Body of pancreas (tissue), 4 donors: Measurements from ENCODE around the gene MTRF1L. TPM values are rescaled to one million over a fixed set of nuclear protein-coding genes. Genes with fewer than 3 reads are reported as not detected.

Experiments used
- ATAC-seq: fragments of 150-250 bp; one replicate; pipeline ENCODE4 v1.9.1; 2016
- DNase-seq, 4 donors: peaks; one replicate each; pipeline ENCODE4 v3.0.0-alpha.2; 2019
- H3K27ac ChIP-seq, 4 donors: fragments of 200-600 bp; sonication (generic); 1 replicate in 3 of 4; 2 replicates in 1 of 4; pipeline versions ENCODE4 v1.5.1 to v1.6.1; 2016 to 2019; ENCODE audit warnings: mild to moderate bottlenecking in 1 of 4, mixed read lengths in 1 of 4, moderate library complexity in 1 of 4
- H3K27me3 ChIP-seq, 2 donors: fragments of 200-600 bp; sonication (generic); one replicate each; pipeline ENCODE4 v1.6.0; 2016; ENCODE audit warnings: mild to moderate bottlenecking in 1 of 2
- H3K36me3 ChIP-seq, 2 donors: fragments of 200-600 bp; sonication (generic); replicated peaks in 1 of 2; 2 replicates each; pipeline ENCODE4 v1.5.1; 2016; ENCODE audit warnings: low read depth in 2 of 2; ENCODE audit not compliant: insufficient read depth in 1 of 2
- H3K4me1 ChIP-seq: fragments of 200-600 bp; sonication (generic); one replicate; pipeline ENCODE4 v1.6.0; 2016
- H3K4me3 ChIP-seq, 2 donors: fragments of 200-600 bp; sonication (generic); 1 replicate in 1 of 2; 2 replicates in 1 of 2; pipeline ENCODE4 v1.5.1; 2016 to 2019
- H3K9me3 ChIP-seq, 3 donors: fragments of 200-600 bp; sonication (generic); 1 replicate in 2 of 3; 2 replicates in 1 of 3; pipeline ENCODE4 v1.5.1; 2016
- POLR2A ChIP-seq, 3 donors: fragments of 450-650 bp; IDR thresholded peaks; one replicate each; pipeline ENCODE4 v1.6.1; 2016; ENCODE audit warnings: antibody characterized with exemption in 3 of 3, mild to moderate bottlenecking in 2 of 3
- WGBS, 2 donors: methylation state at CpG; one replicate each; pipeline ENCODE4 v1.1.5; 2017; 5-methylcytosine and 5-hydroxymethylcytosine counted together
- intact Hi-C: fragments of 100-400 bp; cut with DNase I; formaldehyde crosslinking; loops from one replicate; pipeline ENCODE4 v1.15.1; 2023
- total RNA-seq, 2 donors: library from RNA; depleted of rRNA; stranded (reverse); fragments of >200 nt; gene quantifications; one replicate each; pipeline ENCODE4 v1.1.0, GENCODE V29; 2016
- TF ChIP-seq, protein P1 (sequence below), 7 experiments: fragments of 450-650 bp in 4 of 7; fragments of 200-600 bp in 3 of 7; sonication (generic) in 3 of 7; IDR thresholded peaks; one replicate each; pipeline ENCODE4 v1.5.1; 2016 to 2019; ENCODE audit warnings: antibody characterized with exemption in 7 of 7

The MTRF1L gene
- total RNA-seq, 2 donors from 2014 or later = 8.6 to 22.7 TPM

DNA sequence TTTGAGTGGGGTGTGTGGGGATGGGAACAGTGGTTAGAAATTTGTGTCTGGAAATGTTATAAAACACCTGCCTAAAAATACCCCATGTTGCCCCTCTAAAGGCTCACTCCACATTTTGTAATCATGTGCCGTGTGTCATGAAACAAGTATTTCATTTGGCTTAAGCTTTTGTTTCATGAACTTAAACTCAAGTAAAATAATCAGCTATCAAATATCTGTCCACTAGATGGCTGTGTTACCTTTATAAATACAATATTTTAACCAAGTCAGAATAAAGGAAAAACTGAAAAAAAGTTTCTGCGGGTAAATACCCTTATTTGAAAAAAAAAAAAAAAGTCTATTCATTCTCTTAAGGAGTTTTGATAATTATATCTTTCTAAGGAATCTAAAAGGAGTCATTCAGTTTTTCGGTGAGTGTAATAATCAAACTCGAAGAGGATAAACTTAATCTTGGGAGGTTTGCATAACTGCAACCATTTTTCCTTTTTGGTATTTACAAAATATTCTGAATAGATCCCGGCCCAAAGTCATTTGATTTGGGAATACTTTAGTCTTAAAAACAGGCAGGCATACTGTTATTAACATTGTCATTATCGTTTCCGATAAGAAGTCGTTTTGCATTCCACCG, 29.9 kb upstream of the MTRF1L start:
- H3K27ac ChIP-seq = peak overlapping the region in 1 of 4 donors; percentile 38
- H3K9me3 ChIP-seq = no peaks in the 10 kb centered on the region
- ATAC-seq (peak; percentile 56), DNase-seq (no peak)
- intact Hi-C loops = loop anchor here (10.0 kb wide), 1 partner anchor 472 kb away; no protein-coding TSS in a partner anchor
- TF ChIP-seq, protein P1, sequence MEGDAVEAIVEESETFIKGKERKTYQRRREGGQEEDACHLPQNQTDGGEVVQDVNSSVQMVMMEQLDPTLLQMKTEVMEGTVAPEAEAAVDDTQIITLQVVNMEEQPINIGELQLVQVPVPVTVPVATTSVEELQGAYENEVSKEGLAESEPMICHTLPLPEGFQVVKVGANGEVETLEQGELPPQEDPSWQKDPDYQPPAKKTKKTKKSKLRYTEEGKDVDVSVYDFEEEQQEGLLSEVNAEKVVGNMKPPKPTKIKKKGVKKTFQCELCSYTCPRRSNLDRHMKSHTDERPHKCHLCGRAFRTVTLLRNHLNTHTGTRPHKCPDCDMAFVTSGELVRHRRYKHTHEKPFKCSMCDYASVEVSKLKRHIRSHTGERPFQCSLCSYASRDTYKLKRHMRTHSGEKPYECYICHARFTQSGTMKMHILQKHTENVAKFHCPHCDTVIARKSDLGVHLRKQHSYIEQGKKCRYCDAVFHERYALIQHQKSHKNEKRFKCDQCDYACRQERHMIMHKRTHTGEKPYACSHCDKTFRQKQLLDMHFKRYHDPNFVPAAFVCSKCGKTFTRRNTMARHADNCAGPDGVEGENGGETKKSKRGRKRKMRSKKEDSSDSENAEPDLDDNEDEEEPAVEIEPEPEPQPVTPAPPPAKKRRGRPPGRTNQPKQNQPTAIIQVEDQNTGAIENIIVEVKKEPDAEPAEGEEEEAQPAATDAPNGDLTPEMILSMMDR (IDR thresholded peaks at IDR 0.05) = peak in 6 of 7 experiments; percentile 37 to 62 (median 56)
- no peak for TF ChIP-seq POLR2A (IDR thresholded peaks at IDR 0.05)
- H3K36me3 ChIP-seq = no peaks in the 10 kb centered on the region
- H3K27me3 ChIP-seq = no peaks in the 10 kb centered on the region
- WGBS, 2 donors = 55 to 58% methylated on average over 9 of the region's 9 CpGs
- H3K4me1 ChIP-seq = peaks cover 13% of the 10 kb centered on the region
- H3K4me3 ChIP-seq = no peak overlapping the region

DNA sequence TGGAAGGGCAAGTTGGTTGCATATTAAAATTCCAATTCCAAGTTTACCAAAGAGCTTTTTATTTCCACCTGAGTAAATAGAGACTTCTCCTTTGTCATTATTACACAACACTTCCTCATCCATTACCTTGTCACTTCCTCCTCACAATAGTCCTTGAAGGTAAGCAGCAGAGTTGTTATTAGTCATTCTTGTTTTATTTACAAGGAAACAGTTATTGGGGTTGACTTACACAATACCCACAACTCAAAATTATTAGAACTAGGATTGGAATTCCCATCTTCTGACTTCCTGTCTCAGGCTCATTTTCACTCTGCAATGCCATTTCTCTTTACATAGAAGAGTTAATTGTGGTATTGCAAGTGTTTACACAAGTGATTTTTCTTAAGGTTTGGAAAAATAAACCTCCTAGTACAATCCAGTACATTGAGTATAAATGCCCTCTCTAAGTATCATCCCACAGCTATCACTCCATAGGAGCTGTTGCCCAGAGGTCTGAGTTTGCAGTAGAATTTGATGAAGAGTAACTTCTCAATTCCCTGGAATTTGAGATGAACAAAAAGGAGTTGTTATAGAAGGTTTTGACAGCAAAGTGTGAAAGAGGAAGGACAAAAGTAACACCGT, 28.9 kb upstream of the MTRF1L start:
- TF ChIP-seq POLR2A (IDR thresholded peaks at IDR 0.05) = no peak
- TF ChIP-seq, protein P1 (IDR thresholded peaks at IDR 0.05) = no peak
- ATAC-seq (peak; percentile 59), DNase-seq (no peak)
- intact Hi-C loops = loop anchor here (10.0 kb wide), 1 partner anchor 473 kb away; no protein-coding TSS in a partner anchor
- H3K27me3 ChIP-seq = no peaks in the 10 kb centered on the region
- H3K4me3 ChIP-seq = no peak overlapping the region
- H3K9me3 ChIP-seq = no peaks in the 10 kb centered on the region
- H3K27ac ChIP-seq = peak overlapping the region in 2 of 4 donors; percentile 38 to 43
- WGBS, 2 donors = 18 to 31% methylated on average over 1 of the region's 1 CpG
- no peaks in the 10 kb centered on the region for H3K36me3 ChIP-seq
- H3K4me1 ChIP-seq = peaks cover 13% of the 10 kb centered on the region

DNA sequence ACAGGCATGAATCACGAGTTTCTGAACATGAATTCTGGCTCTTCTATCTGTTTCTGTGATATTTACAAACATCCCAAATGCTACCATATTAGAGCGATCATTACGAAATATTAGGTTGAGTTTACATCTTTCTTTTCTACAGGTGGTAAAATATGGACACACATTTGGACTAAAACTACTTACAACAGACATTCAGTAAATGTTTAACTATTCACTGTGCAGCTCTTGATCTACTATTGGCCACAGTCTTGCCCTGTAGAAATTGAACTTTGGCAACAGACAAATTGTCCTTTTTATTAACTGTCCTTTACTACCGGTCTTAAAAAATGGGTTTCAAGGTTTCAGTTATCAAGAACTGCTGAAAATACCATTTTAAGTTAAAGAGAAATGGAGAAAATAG, 26.5 kb upstream of the MTRF1L start:
- Histone ChIP-seq H3K36me3 (no peaks in the 10 kb centered on the region), H3K27me3 (no peaks in the 10 kb centered on the region), H3K4me3 (no peak overlapping the region), H3K4me1 (peaks cover 18% of the 10 kb centered on the region), H3K27ac (no peak overlapping the region), H3K9me3 (no peaks in the 10 kb centered on the region)
- ATAC-seq (no peak), DNase-seq (no peak)
- WGBS, 2 donors = 62 to 63% methylated on average over 4 of the region's 4 CpGs
- TF ChIP-seq POLR2A (IDR thresholded peaks at IDR 0.05) = no peak
- TF ChIP-seq, protein P1 (IDR thresholded peaks at IDR 0.05) = no peak
- intact Hi-C loops = no loop called here

DNA sequence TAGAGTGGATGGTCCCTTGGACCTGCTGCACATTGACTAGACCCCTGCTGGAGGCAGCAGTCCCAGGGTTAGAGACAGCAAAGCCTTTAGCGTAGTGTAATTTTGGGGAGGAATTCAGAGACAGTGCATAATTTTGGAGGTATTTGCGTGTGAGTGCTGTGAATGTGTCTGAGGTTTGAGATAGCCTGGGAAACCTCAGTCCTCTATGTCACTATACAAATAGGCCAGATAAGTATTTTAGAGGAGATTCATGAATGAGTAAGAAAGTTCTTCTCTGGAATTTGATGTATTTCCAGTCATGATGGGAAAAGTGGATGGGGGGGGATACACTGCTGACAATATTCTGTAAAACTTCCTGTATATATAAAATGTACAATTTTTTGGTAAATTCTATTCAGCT, 25.8 kb upstream of the MTRF1L start:
- Histone ChIP-seq H3K36me3 (no peaks in the 10 kb centered on the region), H3K4me3 (no peak overlapping the region)
- 81 to 87% methylated on average over 2 of the region's 2 CpGs for WGBS, 2 donors

More for the DNA sequence above, 25.8 kb upstream of the MTRF1L start:
- Histone ChIP-seq H3K9me3 (no peaks in the 10 kb centered on the region), H3K27me3 (no peaks in the 10 kb centered on the region), H3K27ac (no peak overlapping the region), H3K4me1 (peaks cover 18% of the 10 kb centered on the region)
- TF ChIP-seq POLR2A (IDR thresholded peaks at IDR 0.05) = no peak
- TF ChIP-seq, protein P1 (IDR thresholded peaks at IDR 0.05) = no peak
- intact Hi-C loops = no loop called here
- DNase-seq (no peak), ATAC-seq (no peak)
